ENCODE measurements around the gene PKD1.

The PKD1 gene

GRCh38 chr16:2043667-2044451 is 91.8 kb downstream of the PKD1 start:
- no peak for DNase-seq

- no peak for DNase-seq
Observed at GRCh38 chr16:2042986-2043666, 92.6 kb downstream of the PKD1 start.

GRCh38 chr16:2042171-2042985 is 93.3 kb downstream of the PKD1 start:
- DNase-seq, result no peak

- DNase-seq, result no peak
Observed at GRCh38 chr16:2040787-2041522, 94.7 kb downstream of the PKD1 start.

GRCh38 chr16:2040041-2040786 is 95.5 kb downstream of the PKD1 start:
- no peak for DNase-seq

- no peak for DNase-seq
Observed at GRCh38 chr16:2039274-2040031, 96.2 kb downstream of the PKD1 start.

Measured in NCI-H1436 treated with DMSO at 0.1 percent for 48 hours (cell line).